HG03175 (cell line): ENCODE results near the gene CCDC160.
"Not testable (repeated sequence)": the region's sequence is repeated elsewhere in the genome, so short reads cannot be mapped to it uniquely, and the experiment has no call there.

Source experiments
- ATAC-seq: cut with Tn5 transposase; IDR thresholded peaks from one replicate; pipeline ENCODE4 v1.9.1; 2021; ENCODE audit warnings: mild to moderate bottlenecking, moderate library complexity; ENCODE audit not compliant: unreplicated experiment

The CCDC160 gene

GRCh38 chrX:134236626-134237614 is at the start of gene CCDC160:
TSS of gene CCDC160 (plus strand) at chrX:134237182. CDS start at chrX:134244801, 7,619 bp downstream.
- ATAC-seq: peak; percentile 74

GRCh38 chrX:134191281-134191680 is 45.7 kb upstream of the CCDC160 start:
- no peak for ATAC-seq

GRCh38 chrX:134194915-134195314 is 42.1 kb upstream of the CCDC160 start:
- no peak for ATAC-seq

GRCh38 chrX:134202561-134202960 is 34.4 kb upstream of the CCDC160 start:
- ATAC-seq: no peak

GRCh38 chrX:134206221-134206620 is 30.8 kb upstream of the CCDC160 start:
- ATAC-seq: no peak

GRCh38 chrX:134210465-134210864 is 26.5 kb upstream of the CCDC160 start:
- ATAC-seq: no peak

GRCh38 chrX:134235236-134235635 is 1.7 kb upstream of the CCDC160 start:
- no peak for ATAC-seq

- ATAC-seq: not testable (repeated sequence)
Measured at GRCh38 chrX:134238144-134238543, 1.2 kb downstream of the CCDC160 start.

GRCh38 chrX:134239016-134239415 is 2.0 kb downstream of the CCDC160 start:
- ATAC-seq: no peak

GRCh38 chrX:134240209-134240608 is 3.2 kb downstream of the CCDC160 start:
- ATAC-seq: no peak

- no peak for ATAC-seq
Measured at GRCh38 chrX:134241960-134242619, 5.1 kb downstream of the CCDC160 start.

- ATAC-seq: no peak
Measured at GRCh38 chrX:134244043-134244442, 7.1 kb downstream of the CCDC160 start.

GRCh38 chrX:134246282-134246681 is 9.3 kb downstream of the CCDC160 start:
- no peak for ATAC-seq

- ATAC-seq: no peak
Measured at GRCh38 chrX:134247492-134247891, 10.5 kb downstream of the CCDC160 start.

- no peak for ATAC-seq
Measured at GRCh38 chrX:134249241-134249640, 12.3 kb downstream of the CCDC160 start.

GRCh38 chrX:134251241-134251640 is 14.3 kb downstream of the CCDC160 start:
- ATAC-seq: no peak

GRCh38 chrX:134254511-134254910 is 17.5 kb downstream of the CCDC160 start:
- ATAC-seq: no peak

GRCh38 chrX:134255555-134255954 is 18.6 kb downstream of the CCDC160 start:
- no peak for ATAC-seq

- ATAC-seq: no peak
Measured at GRCh38 chrX:134256684-134257083, 19.7 kb downstream of the CCDC160 start.

- ATAC-seq: no peak
Measured at GRCh38 chrX:134258202-134258601, 21.2 kb downstream of the CCDC160 start.

- ATAC-seq: not testable (repeated sequence)
Measured at GRCh38 chrX:134285934-134286333, 49.0 kb downstream of the CCDC160 start.

GRCh38 chrX:134287346-134287745 is 50.4 kb downstream of the CCDC160 start:
- no peak for ATAC-seq
